CD14-positive monocyte (primary cell): ENCODE results near the gene WDR64. TPM values are rescaled to one million over a fixed set of nuclear protein-coding genes. Genes with fewer than 3 reads are reported as not detected.

ENCODE experiments used
- DNase-seq, 3 donors: peaks; one replicate each; pipeline ENCODE4 v3.0.0-alpha.2; 2011 to 2022
- H2AFZ ChIP-seq: 2 replicates; pipeline ENCODE4 v1.6.0; 2012; ENCODE audit warnings: mild to moderate bottlenecking, low read depth, low read length, inconsistent platforms; ENCODE audit not compliant: insufficient read depth, poor library complexity, severe bottlenecking
- H3K27ac ChIP-seq, 2 donors: 1 replicate in 1 of 2; 2 replicates in 1 of 2; pipeline ENCODE4 v1.5.1; 2012 to 2013; ENCODE audit warnings: low read length in 2 of 2, control low read depth in 1 of 2, inconsistent platforms in 1 of 2, low read depth in 1 of 2, mild to moderate bottlenecking in 1 of 2
- H3K27me3 ChIP-seq, 2 donors: one replicate each; pipeline versions ENCODE4 v1.6.0 to v1.6.1; 2011 to 2013; ENCODE audit warnings: low read length in 2 of 2; ENCODE audit not compliant: control insufficient read depth in 2 of 2, insufficient read depth in 2 of 2
- H3K36me3 ChIP-seq, 2 donors: replicated peaks in 1 of 2; 1 replicate in 1 of 2; 2 replicates in 1 of 2; pipeline versions ENCODE4 v1.5.1 to v1.6.1; 2012 to 2013; ENCODE audit warnings: low read length in 2 of 2, control low read depth in 1 of 2, inconsistent platforms in 1 of 2, mild to moderate bottlenecking in 1 of 2; ENCODE audit not compliant: insufficient read depth in 2 of 2, control insufficient read depth in 1 of 2
- H3K4me1 ChIP-seq, 2 donors: 1 replicate in 1 of 2; 2 replicates in 1 of 2; pipeline versions ENCODE4 v1.5.1 to v1.6.1; 2012 to 2013; ENCODE audit warnings: low read length in 2 of 2, control low read depth in 1 of 2, inconsistent platforms in 1 of 2, mild to moderate bottlenecking in 1 of 2, moderate library complexity in 1 of 2; ENCODE audit not compliant: insufficient read depth in 2 of 2, control insufficient read depth in 1 of 2
- H3K4me2 ChIP-seq: replicated peaks from 2 replicates; pipeline ENCODE3; 2012; ENCODE audit warnings: low read length, moderate library complexity, mild to moderate bottlenecking; ENCODE audit not compliant: poor library complexity, severe bottlenecking; ENCODE audit errors: extremely low read depth
- H3K4me3 ChIP-seq, 3 experiments: fragments of 200-600 bp in 1 of 3; sonication (generic) in 1 of 3; replicated peaks in 1 of 3; 1 replicate in 2 of 3; 2 replicates in 1 of 3; pipeline ENCODE4 v1.5.1; 2011 to 2013; ENCODE audit warnings: low read length in 3 of 3, mild to moderate bottlenecking in 3 of 3, control low read depth in 2 of 3, low read depth in 2 of 3, inconsistent platforms in 1 of 3, moderate library complexity in 1 of 3
- H3K79me2 ChIP-seq: 2 replicates; pipeline ENCODE4 v1.6.0; 2012; ENCODE audit warnings: mild to moderate bottlenecking, control low read depth, inconsistent platforms, low read length, moderate library complexity; ENCODE audit not compliant: insufficient read depth
- H3K9ac ChIP-seq: 2 replicates; pipeline ENCODE4 v1.6.0; 2017; ENCODE audit warnings: low read length, mild to moderate bottlenecking; ENCODE audit not compliant: insufficient read depth, poor library complexity, severe bottlenecking
- H3K9me3 ChIP-seq, 2 donors: replicated peaks in 1 of 2; 1 replicate in 1 of 2; 2 replicates in 1 of 2; pipeline versions ENCODE4 v1.5.1 to v1.6.1; 2012 to 2013; ENCODE audit warnings: low read length in 2 of 2, control low read depth in 1 of 2; ENCODE audit not compliant: control insufficient read depth in 1 of 2, insufficient read depth in 1 of 2
- H4K20me1 ChIP-seq: 2 replicates; pipeline ENCODE4 v1.6.0; 2012; ENCODE audit warnings: mild to moderate bottlenecking, low read length, control low read depth, moderate library complexity; ENCODE audit not compliant: insufficient read depth
- H3K27ac Mint-ChIP-seq, 7 donors: one replicate each; pipeline ENCODE4 v1.8.0; 2020; ENCODE audit warnings: mild to moderate bottlenecking in 7 of 7, mixed read lengths in 7 of 7, moderate library complexity in 6 of 7, inconsistent platforms in 2 of 7
- H3K27me3 Mint-ChIP-seq, 3 donors: one replicate each; pipeline ENCODE4 v1.8.0; 2021 to 2022; ENCODE audit warnings: low read depth in 3 of 3, mild to moderate bottlenecking in 3 of 3, mixed read lengths in 3 of 3, moderate library complexity in 3 of 3, inconsistent platforms in 1 of 3
- H3K36me3 Mint-ChIP-seq, 2 donors: one replicate each; pipeline ENCODE4 v1.8.0; 2020; ENCODE audit warnings: mixed read lengths in 2 of 2, inconsistent platforms in 1 of 2, mild to moderate bottlenecking in 1 of 2
- H3K4me1 Mint-ChIP-seq: one replicate; pipeline ENCODE4 v1.8.0; 2020; ENCODE audit warnings: mild to moderate bottlenecking, mixed read lengths
- H3K4me3 Mint-ChIP-seq, 2 donors: one replicate each; pipeline ENCODE4 v1.8.0; 2020; ENCODE audit warnings: mild to moderate bottlenecking in 2 of 2, mixed read lengths in 2 of 2, moderate library complexity in 1 of 2
- H3K9me3 Mint-ChIP-seq, 7 donors: one replicate each; pipeline ENCODE4 v1.8.0; 2020 to 2022; ENCODE audit warnings: mixed read lengths in 7 of 7, mild to moderate bottlenecking in 6 of 7, moderate library complexity in 6 of 7, inconsistent platforms in 2 of 7
- WGBS: methylation state at CpG from one replicate; pipeline ENCODE4 v1.1.5; 2013; ENCODE audit warnings: missing lambda C conversion rate; ENCODE audit not compliant: insufficient coverage; 5-methylcytosine and 5-hydroxymethylcytosine counted together
- intact Hi-C, 2 donors: fragments of 100-400 bp; cut with micrococcal nuclease; formaldehyde crosslinking; loops; one replicate each; pipeline versions ENCODE4 v1.15.0 to v1.15.1; 2023
- polyA plus RNA-seq, 3 donors: library from polyadenylated mRNA; depleted of rRNA in 1 of 3; unstranded in 2 of 3; stranded (reverse) in 1 of 3; fragments of 300-500 nt in 2 of 3; fragments of >200 nt in 1 of 3; fragmentation: Illumina TruSeq in 2 of 3; gene quantifications; 1 replicate in 2 of 3; 2 replicates in 1 of 3; pipeline ENCODE4 v1.2.3, GENCODE V29; 2012 to 2021
- TF ChIP-seq, protein P1 (sequence below): fragments of 200-600 bp; IDR thresholded peaks from one replicate; pipeline ENCODE4 v1.8.0; 2022; ENCODE audit warnings: antibody characterized with exemption, mild to moderate bottlenecking

The WDR64 gene
- polyA plus RNA-seq, 3 donors = not detected

- intact Hi-C loops = no loop called here
Observed at GRCh38 chr1:241678536-241678935, 26.5 kb downstream of the WDR64 start.

DNA sequence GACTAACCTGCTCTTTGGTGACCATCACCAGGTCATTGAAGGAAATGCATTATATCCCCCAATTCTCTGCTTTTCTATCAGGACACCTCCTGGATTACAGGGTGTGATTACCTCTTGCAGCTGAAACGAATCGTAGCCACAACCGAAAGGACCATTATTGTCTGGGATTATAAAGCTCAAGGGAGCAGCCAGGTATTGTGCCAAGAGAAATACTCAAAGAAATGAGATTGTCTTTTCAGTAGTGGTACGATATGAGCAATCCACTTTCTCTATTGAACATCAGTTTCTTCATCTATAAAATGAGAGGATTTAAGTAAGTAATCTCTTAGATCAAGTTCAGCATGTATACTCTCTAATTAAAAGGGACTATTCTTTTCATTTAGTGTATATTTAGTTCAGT, 27.3 kb downstream of the WDR64 start:
- WGBS = 79% methylated on average over 3 of the region's 4 CpGs
- Histone ChIP-seq H3K9ac (no peak overlapping the region), H3K79me2 (no peaks in the 10 kb centered on the region), H3K9me3 (no peaks in the 10 kb centered on the region), H3K4me1 (no peaks in the 10 kb centered on the region), H3K4me3 (no peak overlapping the region), H2AFZ (no peak overlapping the region), H3K27ac (no peak overlapping the region), H4K20me1 (no peaks in the 10 kb centered on the region), H3K36me3 (no peaks in the 10 kb centered on the region), H3K4me2 (no peak overlapping the region), H3K27me3 (peaks cover 0 to 4% of the 10 kb centered on the region in 2 donors)
- no peak for DNase-seq
- H3K27ac Mint-ChIP-seq = no peak overlapping the region
- TF ChIP-seq, protein P1, sequence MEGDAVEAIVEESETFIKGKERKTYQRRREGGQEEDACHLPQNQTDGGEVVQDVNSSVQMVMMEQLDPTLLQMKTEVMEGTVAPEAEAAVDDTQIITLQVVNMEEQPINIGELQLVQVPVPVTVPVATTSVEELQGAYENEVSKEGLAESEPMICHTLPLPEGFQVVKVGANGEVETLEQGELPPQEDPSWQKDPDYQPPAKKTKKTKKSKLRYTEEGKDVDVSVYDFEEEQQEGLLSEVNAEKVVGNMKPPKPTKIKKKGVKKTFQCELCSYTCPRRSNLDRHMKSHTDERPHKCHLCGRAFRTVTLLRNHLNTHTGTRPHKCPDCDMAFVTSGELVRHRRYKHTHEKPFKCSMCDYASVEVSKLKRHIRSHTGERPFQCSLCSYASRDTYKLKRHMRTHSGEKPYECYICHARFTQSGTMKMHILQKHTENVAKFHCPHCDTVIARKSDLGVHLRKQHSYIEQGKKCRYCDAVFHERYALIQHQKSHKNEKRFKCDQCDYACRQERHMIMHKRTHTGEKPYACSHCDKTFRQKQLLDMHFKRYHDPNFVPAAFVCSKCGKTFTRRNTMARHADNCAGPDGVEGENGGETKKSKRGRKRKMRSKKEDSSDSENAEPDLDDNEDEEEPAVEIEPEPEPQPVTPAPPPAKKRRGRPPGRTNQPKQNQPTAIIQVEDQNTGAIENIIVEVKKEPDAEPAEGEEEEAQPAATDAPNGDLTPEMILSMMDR = no peak
- no peaks in the 10 kb centered on the region for H3K36me3 Mint-ChIP-seq
- intact Hi-C loops = no loop called here
- peaks cover 1 to 12% (median 7%) of the 10 kb centered on the region in 3 donors for H3K27me3 Mint-ChIP-seq
- H3K4me1 Mint-ChIP-seq = no peaks in the 10 kb centered on the region
- no peak overlapping the region for H3K4me3 Mint-ChIP-seq
- H3K9me3 Mint-ChIP-seq = peaks cover 0 to 8% (median 2%) of the 10 kb centered on the region in 7 donors

More at GRCh38 chr1:241678536-241678935, 26.5 kb downstream of the WDR64 start:
- Histone ChIP-seq H3K4me1 (no peaks in the 10 kb centered on the region), H3K27ac (no peak overlapping the region), H3K4me3 (no peak overlapping the region), H3K79me2 (no peaks in the 10 kb centered on the region), H3K9me3 (no peaks in the 10 kb centered on the region), H3K4me2 (no peak overlapping the region), H3K9ac (no peak overlapping the region), H2AFZ (no peak overlapping the region), H3K27me3 (peaks cover 0 to 4% of the 10 kb centered on the region in 2 donors), H3K36me3 (no peaks in the 10 kb centered on the region), H4K20me1 (no peaks in the 10 kb centered on the region)
- no peak for DNase-seq
- Mint-ChIP-seq H3K4me1 (no peaks in the 10 kb centered on the region), H3K4me3 (no peak overlapping the region), H3K27ac (no peak overlapping the region), H3K36me3 (no peaks in the 10 kb centered on the region), H3K9me3 (peaks cover 0 to 8% (median 3%) of the 10 kb centered on the region in 7 donors), H3K27me3 (peaks cover 1 to 12% (median 7%) of the 10 kb centered on the region in 3 donors)
- WGBS = 100% methylated on average over 1 of the region's 2 CpGs
- TF ChIP-seq, protein P1 = no peak
